C4-2B (cell line): ENCODE data around the gene PPP2R5E.

Source experiments
- H3K27ac ChIP-seq: fragments of 450-650 bp; 2 replicates; pipeline ENCODE4 v1.5.1; 2017
- CTCF ChIP-seq: fragments of 450-650 bp; conservative IDR thresholded peaks from 2 replicates; pipeline ENCODE4 v1.5.1; 2017; ENCODE audit warnings: mild to moderate bottlenecking
- ZFX ChIP-seq: fragments of 450-650 bp; IDR thresholded peaks from 2 replicates; pipeline ENCODE4 v1.6.1; 2017

The PPP2R5E gene

GRCh38 chr14:63517354-63517753 is 25.8 kb downstream of the PPP2R5E start:
- TF ChIP-seq CTCF (no peak), ZFX (no peak)
- H3K27ac ChIP-seq: no peak overlapping the region

GRCh38 chr14:63515240-63515639 is 27.9 kb downstream of the PPP2R5E start:
- no peak for TF ChIP-seq ZFX
- H3K27ac ChIP-seq: no peak overlapping the region

- H3K27ac ChIP-seq: no peak overlapping the region
- TF ChIP-seq CTCF: no peak
- no peak for TF ChIP-seq ZFX
Observed at GRCh38 chr14:63513756-63514155, 29.4 kb downstream of the PPP2R5E start.

- TF ChIP-seq ZFX (no peak), CTCF (no peak)
- no peak overlapping the region for H3K27ac ChIP-seq
Observed at GRCh38 chr14:63512861-63513260, 30.3 kb downstream of the PPP2R5E start.

- H3K27ac ChIP-seq: no peak overlapping the region
- TF ChIP-seq ZFX (no peak), CTCF (no peak)
Observed at GRCh38 chr14:63510538-63510937, 32.6 kb downstream of the PPP2R5E start.

- H3K27ac ChIP-seq: no peak overlapping the region
- TF ChIP-seq CTCF (no peak), ZFX (no peak)
Observed at GRCh38 chr14:63508033-63508432, 35.1 kb downstream of the PPP2R5E start.

GRCh38 chr14:63504648-63505047 is 38.5 kb downstream of the PPP2R5E start:
- no peak for TF ChIP-seq CTCF
- TF ChIP-seq ZFX: no peak
- no peak overlapping the region for H3K27ac ChIP-seq

GRCh38 chr14:63501429-63501828 is 41.7 kb downstream of the PPP2R5E start:
- TF ChIP-seq CTCF (no peak), ZFX (no peak)
- H3K27ac ChIP-seq: no peak overlapping the region
